Hepatocyte (in vitro differentiated cells): ENCODE results near the gene MSH5. TPM values are rescaled to one million over a fixed set of nuclear protein-coding genes. Genes with fewer than 3 reads are reported as not detected.
A peak's percentile ranks its signal among the peaks of the same experiment; 100 is the strongest.

ENCODE experiments used
- DNase-seq: peaks from one replicate; pipeline ENCODE4 v3.0.0-alpha.2; 2016; ENCODE audit warnings: low spot score
- H2AFZ ChIP-seq: fragments of 200-600 bp; sonication (generic); 2 replicates; pipeline ENCODE4 v1.6.0; 2016; ENCODE audit warnings: antibody characterized with exemption, mild to moderate bottlenecking
- H3K27ac ChIP-seq: fragments of 200-600 bp; sonication (generic); 2 replicates; pipeline ENCODE4 v1.5.1; 2016; ENCODE audit warnings: mild to moderate bottlenecking
- H3K27me3 ChIP-seq: fragments of 200-600 bp; sonication (generic); 2 replicates; pipeline ENCODE4 v1.6.1; 2016
- H3K36me3 ChIP-seq: fragments of 200-600 bp; sonication (generic); replicated peaks from 2 replicates; pipeline ENCODE4 v1.5.1; 2016; ENCODE audit warnings: low read depth; ENCODE audit not compliant: insufficient read depth
- H3K4me1 ChIP-seq: fragments of 200-600 bp; sonication (generic); 2 replicates; pipeline ENCODE4 v1.5.1; 2016; ENCODE audit warnings: mild to moderate bottlenecking, moderate library complexity; ENCODE audit not compliant: insufficient read depth
- H3K4me2 ChIP-seq: fragments of 200-600 bp; sonication (generic); 2 replicates; pipeline ENCODE4 v1.6.0; 2016
- H3K4me3 ChIP-seq: fragments of 200-600 bp; sonication (generic); 2 replicates; pipeline ENCODE4 v1.5.1; 2016; ENCODE audit warnings: mild to moderate bottlenecking
- H3K79me2 ChIP-seq: fragments of 200-600 bp; sonication (generic); 2 replicates; pipeline ENCODE4 v1.6.0; 2017; ENCODE audit warnings: mild to moderate bottlenecking
- H3K9me2 ChIP-seq: fragments of 200-600 bp; sonication (generic); replicated peaks from 2 replicates; pipeline ENCODE4 v1.6.0; 2017; ENCODE audit warnings: mild to moderate bottlenecking; ENCODE audit not compliant: insufficient read depth
- H3K9me3 ChIP-seq: fragments of 200-600 bp; sonication (generic); 2 replicates; pipeline ENCODE4 v1.5.1; 2016; ENCODE audit warnings: low read depth, mild to moderate bottlenecking
- H4K20me1 ChIP-seq: fragments of 200-600 bp; sonication (generic); 2 replicates; pipeline ENCODE4 v1.6.0; 2016; ENCODE audit warnings: mild to moderate bottlenecking; ENCODE audit not compliant: insufficient read depth, poor library complexity, severe bottlenecking
- EZH2 ChIP-seq: fragments of 200-600 bp; sonication (generic); IDR thresholded peaks from 2 replicates; pipeline ENCODE4 v1.6.1; 2016; ENCODE audit warnings: antibody characterized with exemption, mild to moderate bottlenecking, borderline replicate concordance
- EZH2phosphoT487 ChIP-seq: fragments of 200-600 bp; sonication (generic); IDR thresholded peaks from one replicate; pipeline ENCODE4 v1.6.1; 2018; ENCODE audit warnings: antibody characterized with exemption, mild to moderate bottlenecking, low read depth, moderate library complexity; ENCODE audit not compliant: unreplicated experiment, severe bottlenecking
- WGBS: methylation state at CpG from one replicate; pipeline ENCODE4 v1.1.6; 2016; ENCODE audit warnings: low lambda C conversion rate; ENCODE audit errors: missing lambda C conversion rate; 5-methylcytosine and 5-hydroxymethylcytosine counted together
- polyA plus RNA-seq: library from polyadenylated mRNA; unstranded; fragments of >200 nt; fragmentation: Nextera tagmentation; extraction: Ambion mirVana; gene quantifications from 2 replicates; pipeline ENCODE4 v1.2.1, GENCODE V29; 2016
- total RNA-seq: library from RNA; depleted of rRNA; stranded (reverse); fragments of >200 nt; gene quantifications from 2 replicates; pipeline ENCODE4 v1.2.3, GENCODE V29; 2014
- TF ChIP-seq, protein P1 (sequence below): fragments of 200-600 bp; sonication (generic); IDR thresholded peaks from 2 replicates; pipeline ENCODE4 v1.5.1; 2016; ENCODE audit warnings: antibody characterized with exemption, mild to moderate bottlenecking; ENCODE audit not compliant: poor library complexity

The MSH5 gene
- total and polyA plus RNA-seq, 2 experiments from 2014 or later, result 4.9 to 6.4 TPM

- WGBS, result 4% methylated on average over 10 of the region's 10 CpGs
- Histone ChIP-seq H3K27ac (peak overlapping the region; percentile 96), H3K79me2 (peaks cover 51% of the 10 kb centered on the region), H4K20me1 (peaks cover 5% of the 10 kb centered on the region), H2AFZ (peak overlapping the region; percentile 47), H3K4me2 (peak overlapping the region; percentile 97), H3K27me3 (no peaks in the 10 kb centered on the region), H3K4me3 (peak overlapping the region; percentile 65), H3K9me3 (no peaks in the 10 kb centered on the region), H3K9me2 (no peaks in the 10 kb centered on the region), H3K36me3 (no peaks in the 10 kb centered on the region), H3K4me1 (peaks cover 26% of the 10 kb centered on the region)
- DNase-seq, result no peak
- TF ChIP-seq EZH2 (no peak), EZH2phosphoT487 (no peak)
- TF ChIP-seq, protein P1, sequence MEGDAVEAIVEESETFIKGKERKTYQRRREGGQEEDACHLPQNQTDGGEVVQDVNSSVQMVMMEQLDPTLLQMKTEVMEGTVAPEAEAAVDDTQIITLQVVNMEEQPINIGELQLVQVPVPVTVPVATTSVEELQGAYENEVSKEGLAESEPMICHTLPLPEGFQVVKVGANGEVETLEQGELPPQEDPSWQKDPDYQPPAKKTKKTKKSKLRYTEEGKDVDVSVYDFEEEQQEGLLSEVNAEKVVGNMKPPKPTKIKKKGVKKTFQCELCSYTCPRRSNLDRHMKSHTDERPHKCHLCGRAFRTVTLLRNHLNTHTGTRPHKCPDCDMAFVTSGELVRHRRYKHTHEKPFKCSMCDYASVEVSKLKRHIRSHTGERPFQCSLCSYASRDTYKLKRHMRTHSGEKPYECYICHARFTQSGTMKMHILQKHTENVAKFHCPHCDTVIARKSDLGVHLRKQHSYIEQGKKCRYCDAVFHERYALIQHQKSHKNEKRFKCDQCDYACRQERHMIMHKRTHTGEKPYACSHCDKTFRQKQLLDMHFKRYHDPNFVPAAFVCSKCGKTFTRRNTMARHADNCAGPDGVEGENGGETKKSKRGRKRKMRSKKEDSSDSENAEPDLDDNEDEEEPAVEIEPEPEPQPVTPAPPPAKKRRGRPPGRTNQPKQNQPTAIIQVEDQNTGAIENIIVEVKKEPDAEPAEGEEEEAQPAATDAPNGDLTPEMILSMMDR, result no peak
These were observed 37.4 kb upstream of the MSH5 start for GRCh38 chr6:31702405-31702818.

DNA sequence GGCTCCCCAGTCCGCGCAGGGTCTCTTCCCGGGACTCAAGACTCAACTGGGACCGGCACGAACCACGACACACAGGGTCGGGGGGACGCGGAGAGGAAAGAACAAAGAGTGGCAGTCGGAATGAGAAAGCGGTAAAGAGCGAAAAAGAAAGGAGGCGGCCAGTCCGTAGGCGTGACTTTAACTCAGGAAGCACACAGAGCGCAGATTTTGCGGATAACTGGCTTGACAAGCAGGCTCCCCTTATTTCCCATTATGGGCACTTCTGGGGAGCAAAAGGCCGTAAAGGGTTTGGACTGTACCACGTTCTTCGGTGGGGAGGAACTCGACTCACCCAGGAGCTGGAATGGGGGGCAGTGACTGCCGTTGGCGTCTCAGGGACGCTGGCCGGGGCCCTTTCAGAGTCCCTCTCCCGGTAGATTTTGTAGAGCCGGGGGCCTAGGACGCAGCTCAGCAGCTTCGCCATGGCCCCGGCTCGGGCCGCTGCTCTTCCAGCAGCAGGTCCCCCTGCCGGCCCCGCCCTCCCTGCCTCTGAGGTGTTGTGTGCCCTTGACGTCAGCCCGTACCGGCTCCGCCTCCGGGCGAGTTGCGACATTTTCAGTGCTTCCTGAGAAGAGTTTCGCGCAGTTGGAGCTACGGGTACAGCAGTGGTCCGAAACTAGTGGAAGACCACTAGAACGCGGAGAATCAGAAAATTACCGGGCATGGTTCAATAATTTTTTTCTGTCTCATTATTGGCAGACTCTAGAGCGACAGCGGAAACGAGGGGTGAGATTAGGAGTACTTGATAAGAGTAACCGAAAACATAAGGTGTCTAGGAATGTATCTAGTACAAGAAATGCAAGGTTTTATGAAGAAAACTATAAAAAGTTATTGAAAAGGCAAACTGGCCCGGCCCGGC is 36.7 kb upstream of the MSH5 start, which contains the start of gene ABHD16A:
ABHD16A (minus strand) TSS at position 506 of the 898 bp plus-strand sequence; CDS start at position 463, 43 bp downstream.
- H3K4me3 ChIP-seq, result peak within 1 kb of the TSS; percentile 65
- H3K9me3 ChIP-seq, result no peaks in the 10 kb centered on the region
- peak within 1 kb of the TSS; percentile 97 for H3K4me2 ChIP-seq
- WGBS, result 4% methylated on average over 49 of the region's 54 CpGs
- H3K27ac ChIP-seq, result peak within 1 kb of the TSS; percentile 96
- peak; percentile 99 for DNase-seq
- H3K4me1 ChIP-seq, result peaks cover 26% of the 10 kb centered on the region
- no peaks in the 10 kb centered on the region for H3K27me3 ChIP-seq
- H3K9me2 ChIP-seq, result no peaks in the 10 kb centered on the region
- no peaks in the 10 kb centered on the region for H3K36me3 ChIP-seq
- TF ChIP-seq, protein P1, result no peak
- TF ChIP-seq EZH2phosphoT487 (no peak), EZH2 (no peak)
- peaks cover 5% of the 10 kb centered on the region for H4K20me1 ChIP-seq
- H2AFZ ChIP-seq, result peak within 1 kb of the TSS; percentile 82
- H3K79me2 ChIP-seq, result peaks cover 45% of the 10 kb centered on the region

DNA sequence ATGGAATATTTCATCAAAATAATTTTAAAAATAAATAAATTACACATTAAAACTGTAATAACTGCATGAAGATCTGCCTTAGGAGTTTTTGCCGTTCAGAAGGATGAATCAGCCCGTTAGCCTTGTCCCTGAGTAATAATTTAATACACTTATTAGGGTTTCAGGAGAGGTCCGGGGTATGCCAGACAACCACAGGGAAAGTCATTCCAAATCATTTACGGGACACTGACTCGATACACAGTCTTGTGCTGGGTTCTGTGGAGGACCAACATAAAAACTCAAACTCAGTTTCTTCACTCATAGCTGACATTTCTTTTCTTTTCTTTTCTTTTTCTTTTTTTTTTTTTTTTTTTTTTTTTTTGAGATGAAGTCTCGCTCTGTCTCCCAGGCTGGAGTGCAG is 33.9 kb upstream of the MSH5 start:
- no peaks in the 10 kb centered on the region for H3K9me2 ChIP-seq
- DNase-seq, result no peak
- H3K27ac ChIP-seq, result no peak overlapping the region
- no peaks in the 10 kb centered on the region for H3K27me3 ChIP-seq
- H3K79me2 ChIP-seq, result peaks cover 19% of the 10 kb centered on the region
- H3K4me2 ChIP-seq, result no peak overlapping the region
- H3K4me1 ChIP-seq, result peaks cover 18% of the 10 kb centered on the region
- 93% methylated on average over 5 of the region's 6 CpGs for WGBS
- no peaks in the 10 kb centered on the region for H4K20me1 ChIP-seq
- no peaks in the 10 kb centered on the region for H3K36me3 ChIP-seq
- no peaks in the 10 kb centered on the region for H3K9me3 ChIP-seq
- TF ChIP-seq EZH2 (no peak), EZH2phosphoT487 (no peak)
- H3K4me3 ChIP-seq, result no peak overlapping the region
- H2AFZ ChIP-seq, result no peak overlapping the region

- Histone ChIP-seq H3K4me2 (no peak within 1 kb of the TSS), H3K79me2 (peaks cover 12% of the 10 kb centered on the region), H3K4me1 (peaks cover 11% of the 10 kb centered on the region), H3K27me3 (no peaks in the 10 kb centered on the region), H3K4me3 (no peak within 1 kb of the TSS), H3K27ac (no peak within 1 kb of the TSS), H3K9me2 (no peaks in the 10 kb centered on the region), H2AFZ (no peak within 1 kb of the TSS), H4K20me1 (no peaks in the 10 kb centered on the region), H3K9me3 (no peaks in the 10 kb centered on the region), H3K36me3 (no peaks in the 10 kb centered on the region)
- no peak for DNase-seq
- WGBS, result 80% methylated on average over 3 of the region's 3 CpGs
- TF ChIP-seq EZH2, result no peak
- TF ChIP-seq, protein P1, result no peak
- TF ChIP-seq EZH2phosphoT487, result no peak
These were observed 33.2 kb upstream of the MSH5 start, which contains the start of gene LY6G6F for GRCh38 chr6:31706599-31706998. TSS of gene LY6G6F (plus strand) at chr6:31706866. CDS start at chr6:31706907, 41 bp downstream.
